GM21529 (cell line): ENCODE data around the gene KRTAP10-4.
"Not testable (repeated sequence)": the region's sequence is repeated elsewhere in the genome, so short reads cannot be mapped to it uniquely, and the experiment has no call there.

Experiments used
- ATAC-seq: cut with Tn5 transposase; IDR thresholded peaks from one replicate; pipeline ENCODE4 v1.9.1; 2021; ENCODE audit not compliant: unreplicated experiment

KRTAP10-4 gene

DNA sequence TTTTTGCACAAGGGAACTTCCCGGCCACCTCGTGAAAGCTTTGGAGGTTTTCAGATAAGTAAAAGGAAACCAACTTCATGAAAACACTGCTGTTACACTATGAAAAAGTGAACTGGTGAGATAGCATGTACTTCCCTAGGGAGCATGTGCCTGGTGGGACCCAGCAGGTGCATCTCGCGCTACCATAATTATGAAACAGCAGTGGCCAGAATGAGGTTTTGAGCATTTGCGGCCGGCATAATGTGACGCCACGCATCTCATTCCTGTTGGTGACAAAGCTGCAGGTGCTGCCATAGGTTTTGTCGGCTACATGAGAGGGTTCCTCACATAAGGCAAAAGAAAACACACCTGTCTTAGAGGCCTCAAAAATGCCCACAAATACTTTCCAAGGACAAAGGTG lies 16.6 kb upstream of the KRTAP10-4 start:
- no peak for ATAC-seq

- no peak for ATAC-seq
Measured at GRCh38 chr21:44557491-44558328, 15.8 kb upstream of the KRTAP10-4 start.

DNA sequence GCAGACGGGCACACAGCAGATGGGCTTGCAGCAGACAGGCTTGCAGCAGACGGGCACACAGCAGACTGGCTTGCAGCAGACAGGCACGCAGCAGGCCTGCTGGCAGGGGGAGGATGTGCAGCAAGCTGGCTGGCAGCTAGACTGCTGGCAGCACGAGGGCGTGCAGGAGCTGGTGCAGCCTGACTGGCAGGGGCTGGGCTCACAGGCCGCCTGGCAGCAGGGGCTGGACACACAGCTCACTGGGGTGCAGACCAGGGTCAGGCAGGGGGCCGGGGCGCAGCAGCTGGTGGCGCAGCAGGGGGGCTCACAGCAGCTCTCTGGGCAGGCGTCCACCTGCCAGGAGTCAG lies 15.2 kb upstream of the KRTAP10-4 start:
- ATAC-seq: not testable (repeated sequence)

GRCh38 chr21:44558695-44559094 lies 14.8 kb upstream of the KRTAP10-4 start, which contains the start of gene KRTAP10-3:
TSS of gene KRTAP10-3 (minus strand) at chr21:44558795. CDS start at chr21:44558715, 80 bp downstream.
- no peak for ATAC-seq

DNA sequence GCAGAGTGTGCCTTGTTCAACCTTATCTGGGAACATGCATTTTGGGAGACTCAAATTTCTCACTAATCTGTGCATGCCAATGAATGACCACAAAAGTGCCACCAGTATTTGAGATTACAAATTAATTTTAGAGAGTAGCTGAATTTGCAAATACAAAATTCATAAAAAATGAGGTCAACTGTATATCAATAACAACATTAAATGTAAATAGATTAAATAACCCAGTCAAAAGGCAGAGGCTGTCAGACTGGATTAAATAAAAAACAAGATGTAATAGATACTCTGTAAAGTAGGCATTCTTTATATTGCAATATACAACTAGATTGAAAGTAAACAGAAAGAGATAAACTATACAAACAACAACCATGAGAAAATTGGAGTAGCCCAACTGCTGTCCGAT lies 9.4 kb upstream of the KRTAP10-4 start:
- no peak for ATAC-seq

- no peak for ATAC-seq
Measured at GRCh38 chr21:44564886-44565598, 8.5 kb upstream of the KRTAP10-4 start.

DNA sequence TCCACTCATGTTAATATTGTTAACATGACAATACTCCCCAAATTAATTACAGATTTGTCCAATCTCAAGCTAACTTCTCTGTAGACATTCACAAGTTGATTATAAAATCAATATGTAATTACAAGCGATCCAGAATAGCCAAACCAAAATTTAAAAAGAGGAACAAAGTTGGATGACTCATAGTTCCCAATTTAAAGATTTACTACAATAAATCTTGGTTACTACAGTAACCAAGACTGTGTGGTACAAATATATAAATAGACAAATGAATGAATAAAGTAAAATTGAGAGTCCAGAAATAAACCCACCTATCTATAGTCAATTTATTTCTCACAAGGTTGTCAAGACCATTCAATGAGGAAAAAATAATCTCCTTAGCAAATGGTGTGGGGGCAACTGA lies 7.1 kb upstream of the KRTAP10-4 start:
- no peak for ATAC-seq

DNA sequence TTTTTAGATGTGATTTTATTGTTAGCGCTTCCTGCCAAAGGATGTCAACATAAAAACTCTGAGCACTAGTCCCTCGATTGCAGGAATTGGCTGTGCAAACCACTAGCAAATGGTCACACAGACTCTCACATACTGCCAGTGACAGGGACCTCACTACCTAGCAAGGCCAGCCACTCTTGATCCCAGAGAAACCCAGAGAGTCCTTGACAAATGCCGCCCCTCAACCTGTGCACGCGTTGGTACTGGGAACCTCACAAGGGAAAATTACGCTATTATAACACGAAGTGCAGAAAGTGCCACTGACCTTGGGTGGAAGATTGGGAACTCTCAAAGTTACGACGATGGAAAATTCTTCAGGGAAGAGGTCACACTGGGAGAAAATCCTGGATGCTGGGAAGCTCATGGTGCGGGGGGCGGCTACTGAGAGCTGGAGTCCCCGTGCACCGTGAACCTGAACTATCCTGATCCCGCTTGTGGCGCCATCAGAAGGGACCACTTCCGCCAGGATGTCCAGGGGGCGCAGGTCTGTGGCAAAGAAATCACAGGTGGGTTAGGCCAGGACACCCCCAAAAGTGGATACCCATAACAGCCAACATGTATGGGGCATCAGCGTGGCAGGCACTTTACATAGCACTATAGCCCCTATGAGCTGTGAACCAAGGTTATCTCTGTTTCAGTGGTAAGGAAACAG lies 5.9 kb upstream of the KRTAP10-4 start:
- no peak for ATAC-seq

DNA sequence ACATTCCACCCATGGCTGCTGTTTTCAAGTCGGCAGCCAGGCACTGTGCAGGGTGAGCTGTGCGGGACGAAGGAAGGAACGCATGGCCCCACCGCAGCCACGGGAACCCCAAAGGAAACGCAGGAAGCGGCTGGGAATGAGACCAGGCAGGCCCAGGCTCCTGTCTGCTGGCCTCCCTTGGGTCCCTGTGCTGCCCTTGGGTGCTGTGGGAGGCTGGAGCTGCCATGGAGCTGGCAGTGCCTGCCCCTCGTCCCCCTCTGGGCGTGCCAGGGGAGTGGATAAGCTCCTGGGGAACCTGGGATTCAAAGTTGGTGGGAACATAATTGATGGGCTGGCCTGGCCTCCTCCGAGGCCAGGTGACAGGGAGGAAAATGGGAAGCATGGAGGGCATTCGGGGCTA lies 5.3 kb upstream of the KRTAP10-4 start:
- no peak for ATAC-seq

DNA sequence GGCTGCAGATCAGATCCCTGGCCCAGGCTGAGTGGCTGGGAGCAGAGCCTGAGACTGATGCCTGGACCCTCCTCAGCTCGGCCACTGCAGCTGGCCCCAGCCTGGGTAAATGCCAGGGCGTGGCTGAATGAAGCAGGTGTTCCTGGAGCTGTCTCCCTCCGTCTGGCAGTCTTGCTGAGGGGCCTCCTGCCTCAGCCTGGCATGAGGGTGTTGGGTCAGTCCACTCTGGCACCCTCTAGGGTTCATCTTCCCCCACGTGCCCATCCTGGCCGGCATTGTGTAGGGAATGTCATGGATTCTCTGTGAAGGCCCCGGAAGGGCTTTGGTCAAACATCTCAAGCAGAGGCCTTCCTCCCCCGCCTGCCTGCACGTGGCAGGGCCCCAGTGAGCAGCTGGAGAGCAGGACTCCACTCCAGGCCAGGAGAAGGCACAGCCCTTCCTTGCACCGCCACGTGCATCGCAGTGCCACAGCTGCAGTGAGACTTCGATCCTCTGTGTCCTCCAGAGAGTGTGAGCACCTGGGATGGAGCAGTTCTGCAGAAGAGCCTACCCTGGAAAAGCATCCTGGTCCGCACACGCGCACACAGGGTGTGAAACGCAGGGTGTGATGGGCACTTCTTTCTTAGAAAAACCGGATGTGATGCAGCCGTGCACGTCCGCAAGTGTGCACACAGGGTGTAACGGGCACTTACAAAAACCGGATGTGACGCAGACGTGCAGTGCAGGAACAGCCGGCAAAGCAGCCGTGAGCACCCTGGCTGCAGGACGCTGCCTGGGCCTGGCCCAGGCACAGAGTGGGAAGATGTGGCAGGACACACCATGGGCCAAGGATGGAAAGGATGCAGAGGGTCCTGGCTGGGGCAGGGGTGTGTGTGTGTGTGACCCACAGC lies 4.6 kb upstream of the KRTAP10-4 start:
- ATAC-seq: no peak

DNA sequence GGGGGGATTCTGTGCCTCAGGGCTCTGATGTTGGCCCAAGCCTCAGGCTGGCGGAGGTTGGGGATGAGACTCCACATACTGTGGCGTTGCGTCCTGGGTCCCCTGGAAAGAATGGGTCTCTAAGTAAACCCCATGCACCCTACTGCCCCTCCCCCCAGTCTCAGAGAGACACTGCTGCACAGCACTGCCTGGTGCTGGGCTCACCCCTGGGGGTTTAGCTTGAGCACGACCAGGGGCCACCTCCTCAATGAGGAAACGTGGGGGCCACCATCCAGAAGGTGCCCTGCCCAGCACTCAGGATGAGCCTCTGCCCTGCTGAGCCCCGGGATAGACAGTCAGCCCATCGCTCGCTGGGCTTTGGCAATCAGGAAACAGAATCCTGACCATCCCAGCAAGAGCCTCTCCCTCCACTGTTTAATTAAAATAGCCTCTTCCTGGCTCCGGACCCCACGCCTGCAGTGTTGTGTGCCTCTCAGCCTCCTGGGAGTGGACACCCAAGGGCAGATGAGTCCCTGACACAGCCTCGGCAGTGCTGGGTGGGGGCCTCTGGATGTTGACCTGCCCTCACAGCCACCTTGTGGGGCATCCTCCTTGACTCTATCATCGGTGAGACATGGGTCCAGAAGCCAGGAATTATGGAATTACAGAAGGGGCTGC lies 3.5 kb upstream of the KRTAP10-4 start:
- ATAC-seq: no peak

DNA sequence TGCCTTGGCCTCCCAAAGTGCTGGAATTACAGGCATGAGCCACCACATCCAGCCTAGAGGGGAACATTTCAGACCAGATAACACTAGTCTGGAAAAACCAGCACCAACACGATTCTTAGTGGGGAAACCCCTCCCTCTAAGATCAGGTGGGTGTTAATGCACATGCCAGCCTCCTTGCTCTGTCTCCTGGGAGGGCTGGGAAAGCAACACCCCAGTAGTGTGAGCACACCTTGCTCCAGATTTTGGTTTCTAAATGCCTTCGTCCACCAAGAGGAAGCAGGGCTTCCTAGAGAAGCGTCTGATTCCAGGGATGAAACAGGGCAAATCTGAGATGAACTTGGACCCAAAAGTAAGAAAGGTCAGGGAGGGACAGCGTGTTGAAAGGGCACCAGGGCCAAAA lies 2.2 kb upstream of the KRTAP10-4 start:
- ATAC-seq: no peak

DNA sequence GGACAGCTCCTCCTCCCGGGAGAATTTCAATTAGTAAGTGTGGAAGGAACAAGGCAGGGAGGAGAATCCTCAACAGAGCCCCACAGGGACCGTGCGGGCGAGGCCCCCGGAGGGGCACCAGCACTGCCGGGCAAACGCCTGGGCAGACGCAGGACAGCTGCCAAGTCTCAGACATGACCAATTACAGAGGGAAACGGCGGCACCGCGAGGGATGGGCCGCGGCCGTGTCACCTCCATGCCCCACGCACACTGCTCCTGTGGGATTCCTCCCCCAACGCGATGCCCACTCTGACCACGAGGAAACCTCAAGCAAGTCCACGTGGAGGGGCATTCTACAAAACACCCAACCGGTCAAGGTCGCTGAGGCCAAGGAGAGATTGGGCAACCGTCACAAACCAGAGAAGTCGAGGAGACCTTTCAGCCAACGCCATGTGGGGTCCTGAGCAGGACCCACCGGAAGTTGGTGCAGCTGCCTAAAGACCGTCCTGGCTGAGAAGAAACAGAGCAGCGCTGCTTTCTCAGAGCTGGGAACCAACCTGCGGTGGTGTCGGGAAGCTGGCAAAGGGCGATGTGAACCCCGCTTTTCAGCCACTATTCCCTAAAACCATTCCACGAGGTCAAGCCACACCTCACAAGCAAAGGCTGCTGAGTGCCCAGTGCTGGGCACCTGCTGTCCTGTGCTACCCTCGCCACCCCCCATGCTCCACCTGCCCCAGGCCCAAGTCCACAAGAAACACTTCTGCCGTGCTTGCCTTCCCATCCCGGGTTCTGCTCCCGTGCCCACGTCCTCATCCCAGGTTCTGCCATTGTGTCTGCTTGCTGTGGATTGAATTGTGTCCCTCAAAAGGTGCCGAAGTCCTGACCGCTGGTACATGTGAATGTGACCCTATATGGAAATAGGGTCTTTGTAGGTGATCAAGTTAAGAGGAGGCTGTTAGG lies 1.4 kb upstream of the KRTAP10-4 start:
- no peak for ATAC-seq

- no peak for ATAC-seq
Measured at GRCh38 chr21:44572959-44573583, 458 bp upstream of the KRTAP10-4 start.

- no peak for ATAC-seq
Measured at GRCh38 chr21:44574457-44575306, 1.2 kb downstream of the KRTAP10-4 start.

DNA sequence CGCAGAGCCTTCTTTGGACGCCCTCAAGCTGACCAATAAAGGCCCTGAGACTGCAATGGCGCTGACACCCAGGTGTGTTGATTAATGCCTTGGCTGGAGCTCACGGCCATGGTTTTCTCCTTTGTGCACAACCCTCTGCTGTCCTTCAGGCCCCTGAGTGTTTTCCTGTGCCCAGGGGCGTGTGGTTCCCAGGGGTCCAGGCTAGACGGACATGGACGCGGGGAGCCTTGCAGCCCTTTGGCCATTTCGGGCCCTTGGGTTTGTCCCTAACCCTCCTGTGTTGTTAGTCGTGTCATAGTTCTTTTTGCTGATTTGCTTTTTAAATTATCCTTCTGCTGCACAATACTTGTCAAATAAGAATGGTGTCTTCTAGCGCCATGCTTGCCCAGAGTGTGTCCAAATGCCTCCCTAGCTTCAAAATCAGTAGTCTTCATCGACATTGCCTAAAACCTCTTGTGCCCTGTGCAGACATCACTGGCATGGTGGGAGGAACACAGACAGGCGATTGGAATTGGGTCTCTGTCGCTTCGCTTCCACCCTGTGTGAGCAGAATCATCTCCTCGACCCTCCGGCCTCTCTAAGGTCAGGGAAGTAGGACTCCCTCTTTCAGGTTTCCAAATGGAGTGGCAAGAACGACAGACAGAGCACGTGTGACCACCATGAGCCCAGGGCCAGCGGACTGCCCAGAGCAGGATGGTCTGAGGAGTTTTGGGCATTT lies 1.9 kb downstream of the KRTAP10-4 start:
- ATAC-seq: no peak

DNA sequence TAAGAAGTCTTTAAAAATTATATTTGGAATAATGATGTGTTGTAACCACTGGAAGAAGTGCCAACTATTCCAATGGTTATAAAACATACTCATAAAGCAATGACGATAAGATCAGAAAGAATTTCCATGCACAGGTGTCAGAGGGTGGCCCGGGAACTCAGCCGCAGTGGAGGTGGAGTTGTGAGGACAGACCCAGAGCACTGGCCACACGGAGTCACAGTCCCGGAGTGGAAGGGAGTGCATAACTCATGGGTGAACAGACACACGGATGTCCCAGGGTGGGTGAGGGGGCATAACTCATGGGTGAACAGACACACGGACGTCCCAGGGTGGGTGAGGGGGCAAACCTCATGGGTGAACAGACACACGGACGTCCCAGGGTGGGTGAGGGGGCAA lies 2.5 kb downstream of the KRTAP10-4 start:
- no peak for ATAC-seq
